SH-SY5Y (cell line): Measurements from ENCODE around the gene INPP5B.

Experiments
- GATA2 ChIP-seq: IDR thresholded peaks from 2 replicates; pipeline ENCODE4 v1.6.1; 2011; ENCODE audit warnings: mild to moderate bottlenecking, low read depth, low read length
- GATA3 ChIP-seq: IDR thresholded peaks from 2 replicates; pipeline ENCODE4 v1.6.1; 2011; ENCODE audit warnings: low read depth, mild to moderate bottlenecking, low read length, moderate library complexity

The INPP5B gene

GRCh38 chr1:37949524-37950152 lies 2.8 kb upstream of the INPP5B start:
- TF ChIP-seq GATA2 (no peak), GATA3 (no peak)

- TF ChIP-seq GATA3 (no peak), GATA2 (no peak)
These were observed 2.0 kb upstream of the INPP5B start for GRCh38 chr1:37948841-37949240.

- TF ChIP-seq GATA2 (no peak), GATA3 (no peak)
These were observed 1.3 kb upstream of the INPP5B start for GRCh38 chr1:37948166-37948565.

- TF ChIP-seq GATA3: no peak
- no peak for TF ChIP-seq GATA2
These were observed 511 bp upstream of the INPP5B start for GRCh38 chr1:37947364-37947763.

- no peak for TF ChIP-seq GATA2
- no peak for TF ChIP-seq GATA3
These were observed 830 bp downstream of the INPP5B start for GRCh38 chr1:37945743-37946702.

GRCh38 chr1:37945251-37945650 lies 1.6 kb downstream of the INPP5B start:
- TF ChIP-seq GATA3: no peak
- no peak for TF ChIP-seq GATA2

GRCh38 chr1:37944816-37945215 lies 2.0 kb downstream of the INPP5B start:
- TF ChIP-seq GATA3: no peak
- TF ChIP-seq GATA2: no peak

GRCh38 chr1:37944086-37944763 lies 2.6 kb downstream of the INPP5B start:
- TF ChIP-seq GATA2: no peak
- no peak for TF ChIP-seq GATA3

GRCh38 chr1:37940299-37940947 lies 6.4 kb downstream of the INPP5B start:
- TF ChIP-seq GATA2 (no peak), GATA3 (no peak)

- TF ChIP-seq GATA2: no peak
- no peak for TF ChIP-seq GATA3
These were observed 14.1 kb downstream of the INPP5B start for GRCh38 chr1:37932759-37933158.

GRCh38 chr1:37931361-37932158 lies 15.3 kb downstream of the INPP5B start:
- TF ChIP-seq GATA2: no peak
- no peak for TF ChIP-seq GATA3

- TF ChIP-seq GATA3 (no peak), GATA2 (no peak)
These were observed 15.8 kb downstream of the INPP5B start for GRCh38 chr1:37931102-37931360.
